ENCODE results near the gene KCNS3. TPM values are rescaled to one million over a fixed set of nuclear protein-coding genes. Genes with fewer than 3 reads are reported as not detected.

Gene KCNS3
- total RNA-seq, 1 donor from 2014 or later: 20.1 TPM

DNA sequence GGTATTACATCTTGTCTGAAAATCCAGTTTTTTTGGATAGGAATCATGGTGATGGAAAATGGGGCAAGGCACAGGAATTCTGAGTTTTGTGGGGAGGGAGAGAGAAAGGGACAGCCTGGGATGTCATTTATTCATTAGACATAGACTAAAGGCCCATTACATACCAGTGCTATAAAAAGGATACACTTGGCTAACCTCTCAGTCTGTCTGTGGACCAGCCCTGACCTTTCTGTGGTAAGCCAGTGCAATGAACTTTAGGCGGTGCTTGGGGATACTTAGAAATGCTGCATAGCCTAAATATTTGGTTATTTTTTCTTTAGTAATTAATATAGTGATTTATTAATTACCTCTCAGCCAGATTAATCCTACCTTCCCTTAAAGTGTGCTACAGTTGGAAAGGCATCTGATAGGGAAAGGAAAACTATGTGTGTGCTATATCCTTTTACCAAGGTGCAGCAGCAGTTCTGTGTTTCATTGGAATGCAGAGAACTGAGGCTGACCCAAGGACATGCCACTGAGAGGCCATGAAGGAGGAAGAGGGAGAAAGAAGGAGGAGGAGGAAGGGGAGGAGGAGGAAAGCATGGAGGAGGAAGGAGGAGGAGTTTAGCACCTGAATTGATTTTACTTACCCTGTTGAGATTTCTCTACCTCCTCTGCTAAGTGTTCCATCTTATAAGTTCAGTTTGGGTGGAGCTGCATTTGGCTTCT is 37.5 kb downstream of the KCNS3 start:
- H3K4me3 ChIP-seq: no peak overlapping the region
- intact Hi-C loops (cut with DNase I): no loop called here
- H3K27me3 ChIP-seq: no peaks in the 10 kb centered on the region
- H3K9me3 ChIP-seq: no peaks in the 10 kb centered on the region
- H3K4me1 ChIP-seq: peaks cover 5% of the 10 kb centered on the region
- no peak for DNase-seq (ENCODE audit: extremely low spot score in 2 of 2)
- TF ChIP-seq POLR2A (IDR thresholded peaks at IDR 0.05) (no peak), POLR2AphosphoS5 (IDR thresholded peaks at IDR 0.05; ENCODE audit: insufficient read depth in 1 of 2, low read depth in 1 of 2) (no peak)
- TF ChIP-seq, protein P1, sequence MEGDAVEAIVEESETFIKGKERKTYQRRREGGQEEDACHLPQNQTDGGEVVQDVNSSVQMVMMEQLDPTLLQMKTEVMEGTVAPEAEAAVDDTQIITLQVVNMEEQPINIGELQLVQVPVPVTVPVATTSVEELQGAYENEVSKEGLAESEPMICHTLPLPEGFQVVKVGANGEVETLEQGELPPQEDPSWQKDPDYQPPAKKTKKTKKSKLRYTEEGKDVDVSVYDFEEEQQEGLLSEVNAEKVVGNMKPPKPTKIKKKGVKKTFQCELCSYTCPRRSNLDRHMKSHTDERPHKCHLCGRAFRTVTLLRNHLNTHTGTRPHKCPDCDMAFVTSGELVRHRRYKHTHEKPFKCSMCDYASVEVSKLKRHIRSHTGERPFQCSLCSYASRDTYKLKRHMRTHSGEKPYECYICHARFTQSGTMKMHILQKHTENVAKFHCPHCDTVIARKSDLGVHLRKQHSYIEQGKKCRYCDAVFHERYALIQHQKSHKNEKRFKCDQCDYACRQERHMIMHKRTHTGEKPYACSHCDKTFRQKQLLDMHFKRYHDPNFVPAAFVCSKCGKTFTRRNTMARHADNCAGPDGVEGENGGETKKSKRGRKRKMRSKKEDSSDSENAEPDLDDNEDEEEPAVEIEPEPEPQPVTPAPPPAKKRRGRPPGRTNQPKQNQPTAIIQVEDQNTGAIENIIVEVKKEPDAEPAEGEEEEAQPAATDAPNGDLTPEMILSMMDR (IDR thresholded peaks at IDR 0.05): no peak
- no peaks in the 10 kb centered on the region for H3K36me3 ChIP-seq
- no peak overlapping the region for H3K27ac ChIP-seq

DNA sequence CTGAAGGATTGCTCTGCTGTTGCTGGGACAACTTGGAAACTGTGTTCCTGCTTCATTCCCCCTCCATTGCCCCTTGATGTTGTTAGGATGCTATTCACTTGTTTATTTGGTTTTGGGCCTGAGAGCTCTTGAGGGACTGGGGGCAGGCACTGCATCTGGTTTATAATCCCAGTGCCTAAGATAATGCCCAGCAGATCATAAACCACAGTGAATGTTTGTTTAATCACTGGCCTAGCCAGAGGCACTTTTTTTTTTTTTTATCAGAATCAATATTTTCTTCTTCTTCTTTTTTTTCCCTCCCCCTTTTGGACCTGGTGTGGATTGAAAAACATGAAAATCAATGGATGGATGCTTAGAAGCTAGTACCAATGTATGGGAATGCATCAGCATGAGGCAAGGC is 38.1 kb downstream of the KCNS3 start:
- Histone ChIP-seq H3K27me3 (no peaks in the 10 kb centered on the region), H3K27ac (no peak overlapping the region), H3K4me3 (no peak overlapping the region), H3K4me1 (peaks cover 5% of the 10 kb centered on the region), H3K36me3 (no peaks in the 10 kb centered on the region), H3K9me3 (no peaks in the 10 kb centered on the region)
- intact Hi-C loops (cut with DNase I): no loop called here
- TF ChIP-seq POLR2A (IDR thresholded peaks at IDR 0.05): no peak
- TF ChIP-seq, protein P1 (IDR thresholded peaks at IDR 0.05): no peak
- no peak for TF ChIP-seq POLR2AphosphoS5 (IDR thresholded peaks at IDR 0.05; ENCODE audit: insufficient read depth in 1 of 2, low read depth in 1 of 2)
- DNase-seq (ENCODE audit: extremely low spot score in 2 of 2): no peak

DNA sequence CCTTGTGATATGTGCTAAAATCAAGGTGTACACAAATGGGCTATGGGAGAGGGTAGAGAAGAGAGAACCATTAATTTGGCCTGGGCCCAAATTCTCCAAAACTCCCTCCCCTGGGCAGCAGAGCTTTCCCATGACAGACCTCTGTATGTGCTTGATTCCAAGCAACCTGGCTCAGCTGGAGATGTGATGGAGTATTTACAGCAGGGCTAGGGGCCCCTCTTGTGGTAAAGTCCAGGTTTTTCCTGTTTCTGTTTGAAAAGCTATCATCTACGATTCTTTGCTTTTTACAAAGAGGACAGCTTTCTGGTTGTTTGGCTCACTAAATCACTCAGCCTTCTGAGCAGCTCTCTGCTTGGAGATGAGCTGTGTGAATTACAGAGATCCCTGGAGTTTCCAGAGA is 40.3 kb downstream of the KCNS3 start:
- H3K4me1 ChIP-seq: peaks cover 5% of the 10 kb centered on the region
- TF ChIP-seq POLR2A (IDR thresholded peaks at IDR 0.05) (no peak), POLR2AphosphoS5 (IDR thresholded peaks at IDR 0.05; ENCODE audit: insufficient read depth in 1 of 2, low read depth in 1 of 2) (no peak)
- TF ChIP-seq, protein P1 (IDR thresholded peaks at IDR 0.05): no peak
- intact Hi-C loops (cut with DNase I): no loop called here

DNA sequence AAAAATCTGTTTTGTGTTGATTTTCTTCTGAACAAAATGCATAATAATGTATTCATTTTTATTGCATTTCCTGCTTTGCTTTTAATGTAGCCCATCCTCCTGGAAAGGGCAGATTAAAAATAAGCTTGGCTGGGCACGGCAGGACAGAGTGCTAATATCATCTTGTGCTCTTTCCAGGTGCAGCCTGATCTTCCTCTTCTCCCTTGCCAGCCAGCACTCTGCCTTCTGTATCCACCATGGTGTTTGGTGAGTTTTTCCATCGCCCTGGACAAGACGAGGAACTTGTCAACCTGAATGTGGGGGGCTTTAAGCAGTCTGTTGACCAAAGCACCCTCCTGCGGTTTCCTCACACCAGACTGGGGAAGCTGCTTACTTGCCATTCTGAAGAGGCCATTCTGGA is 52.3 kb downstream of the KCNS3 start:
- intact Hi-C loops (cut with DNase I): no loop called here
- no peaks in the 10 kb centered on the region for H3K4me1 ChIP-seq
- DNase-seq (ENCODE audit: extremely low spot score in 2 of 2): no peak
- no peak overlapping the region for H3K27ac ChIP-seq
- TF ChIP-seq POLR2AphosphoS5 (IDR thresholded peaks at IDR 0.05; ENCODE audit: insufficient read depth in 1 of 2, low read depth in 1 of 2) (no peak), POLR2A (IDR thresholded peaks at IDR 0.05) (no peak)
- TF ChIP-seq, protein P1 (IDR thresholded peaks at IDR 0.05): no peak
- H3K27me3 ChIP-seq: no peaks in the 10 kb centered on the region
- no peaks in the 10 kb centered on the region for H3K9me3 ChIP-seq
- no peak overlapping the region for H3K4me3 ChIP-seq
- H3K36me3 ChIP-seq: no peaks in the 10 kb centered on the region

More for the DNA sequence above, 40.3 kb downstream of the KCNS3 start:
- Histone ChIP-seq H3K9me3 (no peaks in the 10 kb centered on the region), H3K4me3 (no peak overlapping the region), H3K36me3 (no peaks in the 10 kb centered on the region), H3K27ac (no peak overlapping the region), H3K27me3 (no peaks in the 10 kb centered on the region)
- no peak for DNase-seq (ENCODE audit: extremely low spot score in 2 of 2)

GRCh38 chr2:17933256-17933655 is 54.8 kb downstream of the KCNS3 start:
- no peaks in the 10 kb centered on the region for H3K9me3 ChIP-seq
- no peaks in the 10 kb centered on the region for H3K27me3 ChIP-seq
- no peak overlapping the region for H3K27ac ChIP-seq
- no peaks in the 10 kb centered on the region for H3K4me1 ChIP-seq
- H3K4me3 ChIP-seq: no peak overlapping the region
- H3K36me3 ChIP-seq: no peaks in the 10 kb centered on the region
- no peak for DNase-seq (ENCODE audit: extremely low spot score in 2 of 2)
- intact Hi-C loops (cut with DNase I): no loop called here
- TF ChIP-seq POLR2AphosphoS5 (IDR thresholded peaks at IDR 0.05; ENCODE audit: insufficient read depth in 1 of 2, low read depth in 1 of 2): no peak
- TF ChIP-seq POLR2A (IDR thresholded peaks at IDR 0.05): no peak
- TF ChIP-seq, protein P1 (IDR thresholded peaks at IDR 0.05): no peak

Data from vagina (tissue), 2 donors.